Pulmonary artery endothelial cell (primary cell): ENCODE results near the gene SON. TPM values are rescaled to one million over a fixed set of nuclear protein-coding genes. Genes with fewer than 3 reads are reported as not detected.

Source experiments
- DNase-seq: peaks from one replicate; pipeline ENCODE4 v3.0.0-alpha.2; 2011; ENCODE audit warnings: low read depth, low spot score
- total RNA-seq: library from RNA; depleted of rRNA; stranded (reverse); fragments of >200 nt; gene quantifications from 2 replicates; pipeline ENCODE4 v1.2.3, GENCODE V29; 2014

The SON gene
- total RNA-seq, 1 donor from 2014 or later: 128 TPM

DNA sequence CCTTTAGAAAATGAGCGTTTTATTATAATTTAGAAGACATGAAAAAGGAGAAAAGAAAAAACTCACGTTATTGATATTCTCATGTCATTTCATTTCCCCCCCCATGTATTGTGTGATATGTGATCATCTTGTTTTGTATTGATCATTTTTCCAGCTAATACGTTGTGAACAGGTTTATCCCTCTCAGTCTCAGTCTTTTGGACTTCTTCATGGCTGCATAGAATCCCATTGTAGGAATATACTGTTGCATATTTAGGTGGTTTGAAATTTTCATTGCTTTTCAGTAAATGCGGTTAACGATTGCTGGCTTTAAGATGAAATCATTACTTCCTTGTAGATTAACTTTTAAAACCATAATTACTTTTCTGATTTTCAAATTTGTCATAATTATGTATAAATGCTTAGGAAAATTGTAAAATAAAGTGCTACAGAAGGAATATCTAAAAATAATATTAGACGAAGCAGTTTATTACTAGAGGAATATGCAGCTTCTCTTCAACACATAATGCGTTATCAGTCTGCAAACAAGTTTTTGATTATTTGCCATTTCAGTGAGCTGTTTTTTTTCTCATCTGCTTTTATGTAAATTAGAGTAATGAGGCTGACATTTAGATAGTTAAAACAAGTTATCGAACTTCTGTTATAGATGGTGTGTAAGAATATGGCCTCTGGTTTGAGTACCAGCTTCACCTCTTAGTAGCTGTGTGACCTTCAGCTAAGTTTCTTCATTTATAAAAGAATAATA is 1.8 kb downstream of the SON start:
- no peak for DNase-seq

DNA sequence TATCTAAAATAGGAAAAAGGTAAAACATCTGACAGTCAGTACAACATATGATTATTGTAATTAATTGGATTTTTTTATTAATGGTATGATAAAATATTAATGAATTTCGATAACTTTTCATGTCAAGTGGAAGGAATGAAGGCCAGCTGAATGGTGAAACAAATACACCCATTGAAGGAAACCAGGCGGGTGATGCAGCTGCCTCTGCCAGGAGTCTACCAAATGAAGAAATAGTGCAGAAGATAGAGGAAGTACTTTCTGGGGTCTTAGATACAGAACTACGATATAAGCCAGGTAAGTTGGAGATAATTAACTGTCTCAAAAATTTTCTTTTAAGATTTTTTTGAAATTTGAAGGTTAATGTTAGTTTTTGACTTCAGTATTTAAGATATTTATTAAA is 3.2 kb downstream of the SON start:
- no peak for DNase-seq

DNA sequence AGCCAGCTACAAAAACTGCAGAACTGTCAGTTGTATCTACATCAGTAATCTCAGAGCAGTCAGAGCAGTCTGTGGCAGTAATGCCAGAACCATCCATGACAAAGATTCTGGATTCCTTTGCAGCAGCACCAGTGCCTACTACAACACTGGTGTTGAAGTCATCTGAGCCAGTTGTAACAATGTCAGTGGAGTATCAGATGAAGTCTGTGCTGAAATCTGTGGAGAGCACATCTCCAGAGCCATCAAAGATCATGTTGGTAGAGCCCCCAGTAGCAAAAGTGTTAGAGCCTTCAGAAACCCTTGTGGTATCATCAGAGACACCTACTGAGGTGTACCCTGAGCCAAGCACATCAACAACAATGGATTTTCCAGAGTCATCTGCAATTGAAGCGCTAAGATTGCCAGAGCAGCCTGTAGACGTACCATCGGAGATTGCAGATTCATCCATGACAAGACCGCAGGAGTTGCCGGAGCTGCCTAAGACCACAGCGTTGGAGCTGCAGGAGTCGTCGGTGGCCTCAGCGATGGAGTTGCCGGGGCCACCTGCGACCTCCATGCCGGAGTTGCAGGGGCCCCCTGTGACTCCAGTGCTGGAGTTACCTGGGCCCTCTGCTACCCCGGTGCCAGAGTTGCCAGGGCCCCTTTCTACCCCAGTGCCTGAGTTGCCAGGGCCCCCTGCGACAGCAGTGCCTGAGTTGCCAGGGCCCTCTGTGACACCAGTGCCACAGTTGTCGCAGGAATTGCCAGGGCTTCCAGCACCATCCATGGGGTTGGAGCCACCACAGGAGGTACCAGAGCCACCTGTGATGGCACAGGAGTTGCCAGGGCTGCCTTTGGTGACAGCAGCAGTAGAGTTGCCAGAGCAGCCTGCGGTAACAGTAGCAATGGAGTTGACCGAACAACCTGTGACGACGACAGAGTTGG is 7.3 kb downstream of the SON start:
- no peak for DNase-seq

DNA sequence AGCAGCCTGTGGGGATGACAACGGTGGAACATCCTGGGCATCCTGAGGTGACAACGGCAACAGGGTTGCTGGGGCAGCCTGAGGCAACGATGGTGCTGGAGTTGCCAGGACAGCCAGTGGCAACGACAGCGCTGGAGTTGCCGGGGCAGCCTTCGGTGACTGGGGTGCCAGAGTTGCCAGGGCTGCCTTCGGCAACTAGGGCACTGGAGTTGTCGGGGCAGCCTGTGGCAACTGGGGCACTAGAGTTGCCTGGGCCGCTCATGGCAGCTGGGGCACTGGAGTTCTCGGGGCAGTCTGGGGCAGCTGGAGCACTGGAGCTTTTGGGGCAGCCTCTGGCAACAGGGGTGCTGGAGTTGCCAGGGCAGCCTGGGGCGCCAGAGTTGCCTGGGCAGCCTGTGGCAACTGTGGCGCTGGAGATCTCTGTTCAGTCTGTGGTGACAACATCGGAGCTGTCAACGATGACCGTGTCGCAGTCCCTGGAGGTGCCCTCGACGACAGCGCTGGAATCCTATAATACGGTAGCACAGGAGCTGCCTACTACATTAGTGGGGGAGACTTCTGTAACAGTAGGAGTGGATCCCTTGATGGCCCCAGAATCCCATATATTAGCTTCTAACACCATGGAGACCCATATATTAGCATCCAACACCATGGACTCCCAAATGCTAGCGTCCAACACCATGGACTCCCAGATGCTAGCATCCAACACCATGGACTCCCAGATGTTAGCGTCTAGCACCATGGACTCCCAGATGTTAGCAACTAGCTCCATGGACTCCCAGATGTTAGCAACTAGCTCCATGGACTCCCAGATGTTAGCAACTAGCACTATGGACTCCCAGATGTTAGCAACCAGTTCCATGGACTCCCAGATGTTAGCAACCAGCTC is 8.2 kb downstream of the SON start:
- no peak for DNase-seq

DNA sequence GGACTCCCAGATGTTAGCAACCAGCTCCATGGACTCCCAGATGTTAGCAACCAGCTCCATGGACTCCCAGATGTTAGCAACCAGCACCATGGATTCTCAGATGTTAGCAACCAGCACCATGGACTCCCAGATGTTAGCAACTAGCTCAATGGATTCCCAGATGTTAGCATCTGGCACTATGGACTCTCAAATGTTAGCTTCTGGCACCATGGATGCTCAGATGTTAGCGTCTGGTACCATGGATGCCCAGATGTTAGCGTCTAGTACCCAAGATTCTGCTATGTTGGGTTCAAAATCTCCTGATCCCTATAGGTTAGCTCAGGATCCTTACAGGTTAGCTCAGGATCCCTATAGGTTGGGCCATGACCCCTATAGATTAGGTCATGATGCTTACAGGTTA is 8.8 kb downstream of the SON start:
- DNase-seq: no peak

DNA sequence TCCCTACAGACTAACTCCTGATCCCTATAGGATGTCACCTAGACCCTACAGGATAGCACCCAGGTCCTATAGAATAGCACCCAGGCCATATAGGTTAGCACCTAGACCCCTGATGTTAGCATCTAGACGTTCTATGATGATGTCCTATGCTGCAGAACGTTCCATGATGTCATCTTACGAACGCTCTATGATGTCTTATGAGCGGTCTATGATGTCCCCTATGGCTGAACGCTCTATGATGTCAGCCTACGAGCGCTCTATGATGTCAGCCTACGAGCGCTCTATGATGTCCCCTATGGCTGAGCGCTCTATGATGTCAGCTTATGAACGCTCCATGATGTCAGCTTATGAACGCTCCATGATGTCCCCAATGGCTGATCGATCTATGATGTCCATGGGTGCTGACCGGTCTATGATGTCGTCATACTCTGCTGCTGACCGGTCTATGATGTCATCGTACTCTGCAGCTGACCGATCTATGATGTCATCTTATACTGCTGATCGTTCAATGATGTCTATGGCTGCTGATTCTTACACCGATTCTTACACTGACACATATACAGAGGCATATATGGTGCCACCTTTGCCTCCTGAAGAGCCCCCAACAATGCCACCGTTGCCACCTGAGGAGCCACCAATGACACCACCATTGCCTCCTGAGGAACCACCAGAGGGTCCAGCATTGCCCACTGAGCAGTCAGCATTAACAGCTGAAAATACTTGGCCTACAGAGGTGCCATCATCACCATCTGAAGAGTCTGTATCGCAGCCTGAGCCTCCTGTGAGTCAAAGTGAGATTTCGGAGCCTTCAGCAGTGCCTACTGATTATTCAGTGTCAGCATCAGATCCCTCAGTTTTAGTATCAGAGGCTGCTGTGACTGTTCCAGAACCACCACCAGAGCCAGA is 9.5 kb downstream of the SON start:
- DNase-seq: no peak

DNA sequence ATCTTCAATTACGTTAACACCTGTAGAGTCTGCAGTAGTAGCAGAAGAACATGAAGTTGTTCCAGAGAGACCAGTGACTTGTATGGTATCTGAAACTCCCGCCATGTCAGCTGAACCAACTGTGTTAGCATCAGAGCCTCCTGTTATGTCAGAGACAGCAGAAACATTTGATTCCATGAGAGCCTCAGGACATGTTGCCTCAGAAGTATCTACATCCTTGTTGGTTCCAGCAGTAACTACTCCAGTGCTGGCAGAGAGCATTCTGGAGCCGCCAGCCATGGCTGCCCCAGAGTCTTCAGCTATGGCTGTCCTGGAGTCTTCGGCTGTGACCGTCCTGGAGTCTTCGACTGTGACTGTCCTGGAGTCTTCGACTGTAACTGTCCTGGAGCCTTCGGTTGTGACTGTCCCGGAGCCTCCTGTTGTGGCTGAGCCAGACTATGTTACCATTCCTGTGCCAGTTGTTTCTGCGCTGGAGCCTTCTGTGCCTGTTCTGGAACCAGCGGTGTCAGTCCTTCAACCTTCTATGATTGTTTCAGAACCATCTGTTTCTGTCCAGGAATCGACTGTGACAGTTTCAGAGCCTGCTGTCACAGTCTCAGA is 10.3 kb downstream of the SON start:
- no peak for DNase-seq

DNA sequence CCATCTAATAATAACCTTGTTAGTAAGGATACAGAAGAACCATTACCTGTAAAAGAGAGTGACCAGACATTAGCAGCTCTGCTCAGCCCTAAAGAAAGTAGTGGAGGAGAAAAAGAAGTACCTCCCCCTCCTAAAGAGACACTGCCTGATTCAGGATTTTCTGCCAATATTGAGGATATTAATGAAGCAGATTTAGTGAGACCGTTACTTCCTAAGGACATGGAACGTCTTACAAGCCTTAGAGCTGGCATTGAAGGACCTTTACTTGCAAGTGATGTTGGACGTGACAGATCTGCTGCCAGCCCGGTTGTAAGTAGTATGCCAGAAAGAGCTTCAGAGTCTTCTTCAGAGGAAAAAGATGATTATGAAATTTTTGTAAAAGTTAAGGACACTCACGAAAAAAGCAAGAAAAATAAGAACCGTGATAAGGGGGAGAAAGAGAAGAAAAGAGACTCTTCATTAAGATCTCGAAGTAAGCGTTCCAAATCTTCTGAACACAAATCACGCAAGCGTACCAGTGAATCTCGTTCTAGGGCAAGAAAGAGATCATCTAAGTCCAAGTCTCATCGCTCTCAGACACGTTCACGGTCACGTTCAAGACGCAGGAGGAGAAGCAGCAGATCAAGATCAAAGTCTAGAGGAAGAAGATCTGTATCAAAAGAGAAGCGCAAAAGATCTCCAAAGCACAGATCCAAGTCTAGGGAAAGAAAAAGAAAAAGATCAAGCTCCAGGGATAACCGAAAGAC is 11.6 kb downstream of the SON start:
- DNase-seq: no peak

DNA sequence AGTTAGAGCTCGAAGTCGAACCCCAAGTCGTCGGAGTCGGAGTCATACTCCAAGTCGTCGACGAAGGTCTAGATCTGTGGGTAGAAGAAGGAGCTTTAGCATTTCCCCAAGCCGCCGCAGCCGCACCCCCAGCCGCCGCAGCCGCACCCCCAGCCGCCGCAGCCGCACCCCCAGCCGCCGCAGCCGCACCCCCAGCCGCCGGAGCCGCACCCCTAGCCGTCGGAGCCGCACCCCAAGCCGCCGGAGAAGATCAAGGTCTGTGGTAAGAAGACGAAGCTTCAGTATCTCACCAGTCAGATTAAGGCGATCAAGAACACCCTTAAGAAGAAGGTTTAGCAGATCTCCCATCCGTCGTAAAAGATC is 12.1 kb downstream of the SON start:
- DNase-seq: no peak

DNA sequence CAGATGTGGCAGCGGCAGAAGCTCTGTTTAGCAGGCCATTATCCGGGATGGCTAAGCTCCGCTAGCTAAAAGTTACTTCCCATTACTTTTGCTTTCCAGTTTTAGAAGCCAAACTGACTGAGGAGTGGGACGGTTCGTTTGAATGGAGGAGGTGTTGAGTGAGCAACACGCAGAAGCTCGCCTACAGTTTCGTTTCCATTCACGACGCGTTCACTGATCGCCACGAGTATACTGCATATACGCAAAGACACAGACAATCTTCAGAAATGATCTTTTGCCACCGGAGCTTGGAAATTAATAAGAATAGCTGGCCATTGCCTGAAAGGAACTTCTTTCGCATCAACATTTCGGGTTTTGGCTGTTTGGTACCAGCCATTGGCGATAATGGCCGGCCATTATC is 14.6 kb downstream of the SON start:
- DNase-seq: no peak

DNA sequence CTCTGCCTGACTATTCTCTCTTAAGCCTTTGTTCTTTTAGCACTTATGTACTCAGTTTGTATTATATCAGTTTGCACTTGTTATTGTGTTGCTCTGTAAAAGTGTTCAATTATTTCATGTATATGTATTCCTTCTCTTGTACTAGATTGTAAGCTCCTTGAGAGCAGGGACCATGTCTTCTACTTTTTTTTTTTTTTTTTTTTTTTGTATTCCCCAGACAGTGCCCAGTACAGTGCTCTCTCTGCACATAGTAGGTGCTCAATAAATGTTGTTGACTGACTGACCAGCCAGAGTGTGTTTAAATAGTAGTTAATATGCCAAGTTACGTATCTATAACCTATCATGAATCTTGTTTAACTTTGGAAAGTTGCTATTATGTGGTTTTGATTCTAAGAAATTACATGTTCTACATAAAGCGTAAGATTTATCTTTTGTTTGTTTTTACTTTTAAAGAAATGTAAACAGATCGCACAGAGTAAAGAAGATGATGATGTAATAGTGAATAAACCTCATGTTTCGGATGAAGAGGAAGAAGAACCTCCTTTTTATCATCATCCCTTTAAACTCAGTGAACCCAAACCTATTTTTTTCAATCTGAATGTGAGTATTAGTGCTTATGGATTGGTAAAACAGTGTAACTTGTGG is 16.1 kb downstream of the SON start:
- no peak for DNase-seq

DNA sequence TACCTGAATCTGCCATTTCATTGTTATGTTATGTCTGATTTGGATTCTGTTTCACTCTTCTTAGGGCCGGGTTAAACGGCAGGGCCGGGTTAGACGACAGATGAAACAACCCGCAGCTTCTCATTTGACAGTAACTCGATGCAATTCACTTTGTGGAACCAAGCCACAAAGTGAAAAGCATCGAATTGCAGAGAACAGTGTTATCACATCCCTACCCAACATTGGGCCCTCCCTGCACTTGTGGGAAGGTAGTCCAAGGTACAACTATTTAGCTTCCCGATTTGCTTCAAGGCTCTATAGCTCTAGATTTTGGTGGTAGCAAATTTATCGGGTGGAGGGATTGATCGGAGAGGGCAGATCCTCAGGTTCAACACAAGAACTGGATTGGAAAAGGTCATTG is 17.0 kb downstream of the SON start:
- no peak for DNase-seq

DNA sequence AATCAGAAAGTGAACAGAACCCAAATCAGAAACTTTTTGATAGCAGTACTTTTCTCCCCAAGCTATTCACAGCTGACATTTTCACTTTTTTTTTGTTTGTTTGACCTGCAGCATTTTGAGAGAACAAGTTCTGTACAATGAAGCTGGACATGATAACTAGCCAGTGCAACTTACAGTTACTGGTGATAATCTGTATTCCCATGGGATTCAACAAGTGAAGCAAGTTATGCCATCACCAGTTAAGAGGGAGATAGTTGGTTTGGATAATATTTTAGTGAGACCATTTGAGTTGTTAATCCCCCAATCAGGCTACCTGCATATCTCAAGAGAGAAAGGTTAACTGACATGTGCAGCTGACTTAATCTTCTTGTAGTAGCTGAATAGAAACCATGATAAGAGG is 18.1 kb downstream of the SON start:
- no peak for DNase-seq

DNA sequence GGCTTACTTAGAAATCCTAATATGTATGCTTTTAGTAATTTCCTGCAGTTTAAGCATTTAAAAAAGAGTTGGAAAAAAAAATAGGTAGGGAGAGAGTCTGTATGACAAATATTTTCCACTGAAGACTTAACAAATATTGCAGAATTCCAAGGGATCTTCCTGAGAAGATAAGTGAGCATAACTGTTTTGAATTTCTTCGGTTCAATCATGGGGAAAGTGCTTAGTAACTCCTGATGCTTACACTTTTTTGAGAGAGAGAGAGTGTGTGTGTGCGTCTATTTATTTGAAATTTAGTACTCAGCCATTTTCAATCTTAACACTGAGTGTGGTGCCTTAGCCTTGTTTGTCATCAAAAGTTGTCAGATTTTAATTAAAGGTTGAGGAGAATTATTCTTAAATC is 18.5 kb downstream of the SON start:
- no peak for DNase-seq

DNA sequence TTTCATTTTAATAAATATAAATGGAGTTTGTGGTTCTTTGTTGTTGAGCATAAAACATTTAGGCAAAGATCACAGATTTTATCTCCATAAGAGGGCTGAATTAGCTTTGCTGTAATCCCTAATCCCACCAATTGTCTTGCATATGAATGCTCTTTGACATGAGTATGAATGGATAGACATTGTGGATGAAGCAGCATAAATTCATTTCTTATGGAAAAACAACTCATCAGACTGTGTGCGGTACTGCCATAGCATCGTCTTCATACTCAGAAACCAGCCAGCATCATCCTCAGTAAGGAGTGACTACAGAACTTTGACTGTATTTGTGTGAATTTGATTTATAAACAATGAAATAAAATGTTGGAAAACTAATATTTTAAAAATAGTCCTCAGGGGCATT is 19.6 kb downstream of the SON start:
- no peak for DNase-seq

DNA sequence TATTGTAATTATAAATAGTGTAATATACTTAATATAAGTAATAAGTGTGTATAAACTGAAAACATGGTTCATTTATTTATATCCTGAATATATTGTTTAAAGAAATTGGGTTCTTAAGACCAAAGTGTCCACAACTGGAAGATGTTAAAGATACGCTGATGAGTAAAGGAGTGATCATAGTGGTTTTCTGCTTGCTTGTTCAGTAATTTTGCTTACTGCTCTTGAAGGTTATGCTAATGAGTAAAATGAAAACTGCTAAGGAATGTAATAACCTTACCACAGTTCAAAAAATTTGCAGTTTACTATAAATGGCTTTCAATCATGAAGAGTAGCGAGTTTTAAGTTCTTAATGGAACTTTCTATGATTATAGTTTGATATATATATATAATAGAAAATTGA is 23.7 kb downstream of the SON start:
- DNase-seq: no peak

DNA sequence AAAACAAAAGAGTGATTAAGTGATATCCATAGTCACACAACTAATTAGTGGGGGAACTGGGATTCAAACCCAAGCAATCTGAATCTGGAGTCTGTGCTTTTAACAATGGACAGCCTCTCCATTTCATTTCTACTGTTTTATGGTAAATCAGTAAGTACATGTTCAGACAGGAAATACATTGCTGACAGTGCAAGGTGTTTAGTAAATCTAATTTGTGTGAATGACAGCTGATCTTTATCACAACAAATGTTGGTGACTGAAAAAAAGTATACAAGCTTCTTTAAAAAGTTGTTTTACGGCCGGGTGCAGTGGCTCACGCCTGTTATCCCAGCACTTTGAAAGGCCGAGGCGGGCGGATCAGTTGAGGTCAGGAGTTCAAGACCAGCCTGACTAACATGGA is 25.1 kb downstream of the SON start:
- no peak for DNase-seq

DNA sequence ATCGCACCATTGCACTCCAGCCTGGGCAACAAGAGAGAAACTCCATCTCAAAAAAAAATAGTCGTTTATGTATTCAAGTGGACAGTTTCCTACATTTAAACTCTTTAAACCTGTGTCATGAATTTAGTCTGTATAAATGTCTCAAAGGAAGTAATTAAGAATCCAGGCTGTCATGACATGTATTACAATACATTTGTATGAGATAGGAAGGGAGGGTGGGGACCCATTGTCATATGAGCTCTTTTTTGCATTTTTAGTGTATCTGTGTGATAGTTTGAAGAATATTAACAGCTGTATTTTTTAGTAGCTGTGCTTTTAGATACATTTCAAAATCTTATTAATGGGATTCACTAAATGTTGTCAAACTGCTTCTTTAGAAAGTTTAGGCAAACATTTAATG is 25.6 kb downstream of the SON start:
- no peak for DNase-seq

DNA sequence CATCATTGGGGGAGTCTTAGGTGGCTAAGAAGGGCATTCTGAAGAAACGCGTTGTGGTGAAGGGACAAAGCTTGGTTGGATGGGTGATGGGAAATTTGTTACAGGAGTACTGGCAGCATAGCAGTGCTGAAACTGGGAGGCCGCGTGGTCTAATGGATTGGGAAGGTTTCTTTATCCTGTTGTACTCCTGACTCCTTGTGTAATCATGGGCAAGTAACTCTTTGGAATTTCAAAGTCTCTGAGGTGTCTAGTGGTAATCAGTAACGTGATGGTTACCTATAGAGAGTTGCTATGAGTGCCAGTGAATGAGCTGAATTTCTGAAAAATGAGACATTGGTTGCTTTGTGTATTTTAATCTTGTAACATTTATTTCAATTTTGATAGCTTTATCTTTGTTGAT is 27.2 kb downstream of the SON start:
- no peak for DNase-seq
